Measurements from ENCODE around the gene TIAM2. TPM values are rescaled to one million over a fixed set of nuclear protein-coding genes. Genes with fewer than 3 reads are reported as not detected.
A peak's percentile ranks its signal among the peaks of the same experiment; 100 is the strongest.
"Not testable (repeated sequence)": the region's sequence is repeated elsewhere in the genome, so short reads cannot be mapped to it uniquely, and the experiment has no call there.

The TIAM2 gene
- total RNA-seq, 2 experiments from 2014 or later = 10.6 to 11.0 TPM

GRCh38 chr6:155014670-155015300 lies 19.7 kb downstream of the TIAM2 start:
- ChIA-PET POLR2A (interaction anchor here (0.5 kb wide), 1 partner anchor 64 kb away, joined by 3 read pairs; no protein-coding TSS in a partner anchor), CTCF (no interaction called here)
- H3K9me3 Mint-ChIP-seq = no peaks in the 10 kb centered on the region
- no peak overlapping the region for H3K27ac Mint-ChIP-seq
- no peak overlapping the region for H3K4me3 Mint-ChIP-seq
- no peaks in the 10 kb centered on the region for H3K36me3 Mint-ChIP-seq
- H3K4me1 Mint-ChIP-seq (ENCODE audit: low read depth) = no peaks in the 10 kb centered on the region
- H3K27me3 Mint-ChIP-seq = no peaks in the 10 kb centered on the region
- intact Hi-C loops (cut with micrococcal nuclease) = no loop called here
- no peak for DNase-seq

- H3K9me3 Mint-ChIP-seq; H3K36me3 Mint-ChIP-seq; H3K4me3 Mint-ChIP-seq; CTCF ChIA-PET; H3K27me3 Mint-ChIP-seq; H3K27ac Mint-ChIP-seq; POLR2A ChIA-PET; DNase-seq; H3K4me1 Mint-ChIP-seq (ENCODE audit: low read depth); intact Hi-C loops (cut with micrococcal nuclease): not testable (repeated sequence)
Observed at GRCh38 chr6:155018415-155018814, 23.3 kb downstream of the TIAM2 start.

GRCh38 chr6:155021680-155022079 lies 26.6 kb downstream of the TIAM2 start:
- H3K36me3 Mint-ChIP-seq = no peaks in the 10 kb centered on the region
- no peak for DNase-seq
- H3K9me3 Mint-ChIP-seq = no peaks in the 10 kb centered on the region
- intact Hi-C loops (cut with micrococcal nuclease) = no loop called here
- ChIA-PET POLR2A (no interaction called here), CTCF (no interaction called here)
- H3K4me3 Mint-ChIP-seq = no peak overlapping the region
- peaks cover 2% of the 10 kb centered on the region for H3K4me1 Mint-ChIP-seq (ENCODE audit: low read depth)
- no peaks in the 10 kb centered on the region for H3K27me3 Mint-ChIP-seq
- no peak overlapping the region for H3K27ac Mint-ChIP-seq

GRCh38 chr6:155022721-155023120 lies 27.6 kb downstream of the TIAM2 start:
- no peak for DNase-seq
- H3K4me3 Mint-ChIP-seq = no peak overlapping the region
- H3K9me3 Mint-ChIP-seq = no peaks in the 10 kb centered on the region
- POLR2A ChIA-PET = no interaction called here
- H3K27me3 Mint-ChIP-seq = no peaks in the 10 kb centered on the region
- intact Hi-C loops (cut with micrococcal nuclease) = no loop called here
- H3K4me1 Mint-ChIP-seq (ENCODE audit: low read depth) = peaks cover 2% of the 10 kb centered on the region
- CTCF ChIA-PET = no interaction called here
- no peaks in the 10 kb centered on the region for H3K36me3 Mint-ChIP-seq
- H3K27ac Mint-ChIP-seq = no peak overlapping the region

GRCh38 chr6:155023717-155024116 lies 28.6 kb downstream of the TIAM2 start:
- Mint-ChIP-seq H3K4me1 (ENCODE audit: low read depth) (peaks cover 2% of the 10 kb centered on the region), H3K27me3 (no peaks in the 10 kb centered on the region), H3K27ac (no peak overlapping the region), H3K36me3 (no peaks in the 10 kb centered on the region), H3K4me3 (no peak overlapping the region), H3K9me3 (no peaks in the 10 kb centered on the region)
- intact Hi-C loops (cut with micrococcal nuclease) = no loop called here
- ChIA-PET CTCF (no interaction called here), POLR2A (no interaction called here)
- no peak for DNase-seq

- POLR2A ChIA-PET = no interaction called here
- no peak for DNase-seq
- no peaks in the 10 kb centered on the region for H3K27me3 Mint-ChIP-seq
- peaks cover 2% of the 10 kb centered on the region for H3K4me1 Mint-ChIP-seq (ENCODE audit: low read depth)
- CTCF ChIA-PET = no interaction called here
- intact Hi-C loops (cut with micrococcal nuclease) = no loop called here
- no peak overlapping the region for H3K4me3 Mint-ChIP-seq
- H3K36me3 Mint-ChIP-seq = no peaks in the 10 kb centered on the region
- no peaks in the 10 kb centered on the region for H3K9me3 Mint-ChIP-seq
- H3K27ac Mint-ChIP-seq = no peak overlapping the region
Observed at GRCh38 chr6:155024391-155025027, 29.4 kb downstream of the TIAM2 start.

- no peaks in the 10 kb centered on the region for H3K27me3 Mint-ChIP-seq
- H3K4me1 Mint-ChIP-seq (ENCODE audit: low read depth) = peaks cover 2% of the 10 kb centered on the region
- ChIA-PET CTCF (no interaction called here), POLR2A (no interaction called here)
- peak; percentile 11 for DNase-seq
- no peak overlapping the region for H3K27ac Mint-ChIP-seq
- H3K9me3 Mint-ChIP-seq = no peaks in the 10 kb centered on the region
- H3K36me3 Mint-ChIP-seq = no peaks in the 10 kb centered on the region
- intact Hi-C loops (cut with micrococcal nuclease) = no loop called here
- no peak overlapping the region for H3K4me3 Mint-ChIP-seq
Observed at GRCh38 chr6:155026022-155026705, 31.0 kb downstream of the TIAM2 start.

- no peaks in the 10 kb centered on the region for H3K27me3 Mint-ChIP-seq
- intact Hi-C loops (cut with micrococcal nuclease) = no loop called here
Observed at GRCh38 chr6:155026706-155027045, 31.6 kb downstream of the TIAM2 start.

GRCh38 chr6:155030148-155030720 lies 35.1 kb downstream of the TIAM2 start:
- no peak for DNase-seq
- H3K36me3 Mint-ChIP-seq = no peaks in the 10 kb centered on the region
- H3K4me3 Mint-ChIP-seq = no peak overlapping the region
- ChIA-PET POLR2A (no interaction called here), CTCF (interaction anchor here (1.1 kb wide), 1 partner anchor 147 kb away, joined by 3 read pairs; no protein-coding TSS in a partner anchor)
- peaks cover 2% of the 10 kb centered on the region for H3K4me1 Mint-ChIP-seq (ENCODE audit: low read depth)
- intact Hi-C loops (cut with micrococcal nuclease) = no loop called here
- no peaks in the 10 kb centered on the region for H3K27me3 Mint-ChIP-seq
- H3K27ac Mint-ChIP-seq = no peak overlapping the region
- no peaks in the 10 kb centered on the region for H3K9me3 Mint-ChIP-seq

More at GRCh38 chr6:155026706-155027045, 31.6 kb downstream of the TIAM2 start:
- POLR2A ChIA-PET = no interaction called here
- H3K4me1 Mint-ChIP-seq (ENCODE audit: low read depth) = peaks cover 2% of the 10 kb centered on the region
- CTCF ChIA-PET = no interaction called here
- H3K36me3 Mint-ChIP-seq = no peaks in the 10 kb centered on the region
- H3K4me3 Mint-ChIP-seq = no peak overlapping the region
- H3K27ac Mint-ChIP-seq = no peak overlapping the region
- H3K9me3 Mint-ChIP-seq = no peaks in the 10 kb centered on the region
- DNase-seq = no peak

GRCh38 chr6:155031091-155031490 lies 36.0 kb downstream of the TIAM2 start:
- Mint-ChIP-seq H3K36me3 (no peaks in the 10 kb centered on the region), H3K27ac (no peak overlapping the region), H3K27me3 (no peaks in the 10 kb centered on the region), H3K4me1 (ENCODE audit: low read depth) (peaks cover 2% of the 10 kb centered on the region), H3K4me3 (no peak overlapping the region), H3K9me3 (no peaks in the 10 kb centered on the region)
- ChIA-PET POLR2A (no interaction called here), CTCF (interaction anchor here (1.1 kb wide), 1 partner anchor 146 kb away, joined by 3 read pairs; no protein-coding TSS in a partner anchor)
- no peak for DNase-seq
- intact Hi-C loops (cut with micrococcal nuclease) = no loop called here

GRCh38 chr6:155033021-155033791 lies 38.1 kb downstream of the TIAM2 start:
- no peaks in the 10 kb centered on the region for H3K27me3 Mint-ChIP-seq
- H3K4me3 Mint-ChIP-seq = no peak overlapping the region
- no peaks in the 10 kb centered on the region for H3K4me1 Mint-ChIP-seq (ENCODE audit: low read depth)
- no peak overlapping the region for H3K27ac Mint-ChIP-seq
- POLR2A ChIA-PET = no interaction called here
- intact Hi-C loops (cut with micrococcal nuclease) = no loop called here
- CTCF ChIA-PET = no interaction called here
- H3K36me3 Mint-ChIP-seq = no peaks in the 10 kb centered on the region
- no peaks in the 10 kb centered on the region for H3K9me3 Mint-ChIP-seq
- DNase-seq = no peak

GRCh38 chr6:155036907-155037306 lies 41.8 kb downstream of the TIAM2 start:
- intact Hi-C loops (cut with micrococcal nuclease) = no loop called here
- H3K36me3 Mint-ChIP-seq = no peaks in the 10 kb centered on the region
- DNase-seq = no peak
- H3K27me3 Mint-ChIP-seq = no peaks in the 10 kb centered on the region
- no peaks in the 10 kb centered on the region for H3K4me1 Mint-ChIP-seq (ENCODE audit: low read depth)
- H3K9me3 Mint-ChIP-seq = no peaks in the 10 kb centered on the region
- POLR2A ChIA-PET = no interaction called here
- H3K4me3 Mint-ChIP-seq = no peak overlapping the region
- H3K27ac Mint-ChIP-seq = no peak overlapping the region
- CTCF ChIA-PET = no interaction called here

Data from activated CD4-positive, alpha-beta memory T cell treated with anti-CD3 and anti-CD28 coated beads for 36 hours (primary cell).